Stimulated activated CD4-positive, alpha-beta T cell treated with anti-CD3 and anti-CD28 coated beads, Interleukin-2, amount 100 ng/mL, for 48 hours (primary cell): ENCODE measurements around the gene PDE6B.
"Not testable (repeated sequence)": the region's sequence is repeated elsewhere in the genome, so short reads cannot be mapped to it uniquely, and the experiment has no call there.

Experiments
- DNase-seq, 2 donors: peaks; one replicate each; pipeline ENCODE4 v3.0.0-alpha.2; 2020

The PDE6B gene

DNA sequence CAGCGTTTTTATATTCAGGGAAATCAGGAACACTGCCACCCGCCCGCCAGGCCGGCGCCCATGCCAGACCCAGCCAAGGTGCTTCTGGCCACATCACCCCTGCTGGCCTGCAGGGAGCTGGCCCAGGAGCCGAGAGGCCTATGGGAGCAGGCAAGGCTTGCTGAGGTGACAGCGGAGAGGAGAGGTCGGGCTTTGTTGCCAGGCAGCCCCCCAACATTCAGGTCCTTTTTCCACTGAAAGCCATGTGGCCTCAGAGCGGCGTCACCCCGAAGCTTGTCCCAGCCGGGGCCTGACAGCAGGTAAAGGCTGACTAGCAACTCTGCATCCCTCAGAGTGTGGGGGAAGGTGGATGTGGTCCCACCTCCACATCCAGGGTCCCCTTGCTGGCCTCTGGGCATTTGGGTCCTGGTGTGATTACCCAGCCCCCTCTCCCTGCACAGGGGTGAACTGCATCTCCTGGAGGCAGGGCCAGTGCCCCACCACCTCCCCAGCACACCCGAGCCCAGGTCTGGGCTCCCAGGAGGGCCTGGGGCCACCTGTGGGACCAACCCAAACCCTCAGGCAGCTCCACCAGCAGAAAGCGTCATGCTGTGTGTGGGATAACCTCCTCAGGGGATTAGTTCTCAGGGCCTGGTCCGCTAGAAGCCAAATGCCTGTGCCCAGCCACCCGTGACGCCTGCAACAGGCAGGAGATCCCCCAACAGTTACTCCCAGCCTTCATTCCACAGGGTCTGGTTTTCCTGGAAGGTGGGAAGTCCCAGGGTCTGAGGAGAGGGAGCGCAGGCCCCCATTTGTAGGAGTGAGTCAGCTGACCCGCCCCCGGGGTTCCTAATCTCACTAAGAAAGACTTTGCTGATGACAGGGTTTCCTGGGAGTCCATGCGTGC is at the start of gene PDE6B:
PDE6B (plus strand) TSS at position 869 of the 886 bp plus-strand sequence. CDS start 54 bp downstream, outside the sequence.
- DNase-seq, result no peak

- DNase-seq, result no peak
Observed at GRCh38 chr4:576245-576821, 49.0 kb upstream of the PDE6B start, which contains the start of gene TMEM271. Gene TMEM271 (minus strand): TSS chr4:576295. CDS start chr4:576062, 233 bp downstream.

- no peak for DNase-seq
Observed at GRCh38 chr4:576991-577498, 48.3 kb upstream of the PDE6B start.

DNA sequence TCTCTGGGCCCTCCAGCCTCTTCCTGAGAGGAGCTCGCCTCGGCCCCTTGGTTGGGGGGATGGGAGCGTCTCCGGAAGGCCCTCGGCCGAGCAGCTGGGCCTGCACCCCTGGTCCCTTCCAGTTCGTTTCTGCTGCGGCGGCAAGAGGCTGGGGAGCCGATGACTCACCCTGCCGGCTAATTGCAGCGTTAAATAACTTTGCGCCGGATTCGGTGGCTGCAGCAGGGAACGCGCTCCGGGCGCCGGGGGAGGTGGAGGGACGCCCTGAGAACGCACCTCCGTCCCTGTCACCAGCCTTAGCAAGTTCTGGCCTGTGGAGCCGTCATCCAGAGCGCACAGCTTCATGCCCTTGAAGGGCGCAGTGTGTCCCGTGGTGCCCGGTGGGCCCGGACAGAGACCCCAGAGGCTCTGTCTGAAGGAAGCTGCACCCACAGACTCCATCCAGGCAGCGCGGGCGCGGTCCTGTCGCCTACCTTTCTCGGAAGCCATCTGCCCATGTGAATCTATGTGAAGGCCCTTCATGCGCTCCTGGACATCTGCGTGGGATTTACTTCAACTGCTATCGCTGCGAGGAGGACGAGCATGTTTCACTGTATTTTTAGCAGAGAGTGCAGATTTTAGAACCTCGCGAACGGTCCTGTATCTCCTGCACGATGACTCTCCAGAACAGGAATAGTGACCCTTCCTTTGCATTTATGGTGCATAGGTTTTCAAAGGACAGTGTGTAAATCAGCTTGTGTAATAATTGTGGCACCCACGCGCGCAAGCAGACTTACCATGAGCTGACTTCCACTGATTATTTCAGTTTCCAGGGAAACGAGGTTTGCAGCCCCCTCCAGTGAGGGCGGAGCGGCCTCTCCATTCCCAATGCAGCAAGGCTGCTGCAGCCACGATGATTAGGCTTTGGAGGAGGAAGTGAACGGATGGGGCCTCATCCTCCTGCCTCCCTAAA is 47.6 kb upstream of the PDE6B start:
- DNase-seq, result no peak

GRCh38 chr4:578451-579443 is 46.6 kb upstream of the PDE6B start:
- no peak for DNase-seq

DNA sequence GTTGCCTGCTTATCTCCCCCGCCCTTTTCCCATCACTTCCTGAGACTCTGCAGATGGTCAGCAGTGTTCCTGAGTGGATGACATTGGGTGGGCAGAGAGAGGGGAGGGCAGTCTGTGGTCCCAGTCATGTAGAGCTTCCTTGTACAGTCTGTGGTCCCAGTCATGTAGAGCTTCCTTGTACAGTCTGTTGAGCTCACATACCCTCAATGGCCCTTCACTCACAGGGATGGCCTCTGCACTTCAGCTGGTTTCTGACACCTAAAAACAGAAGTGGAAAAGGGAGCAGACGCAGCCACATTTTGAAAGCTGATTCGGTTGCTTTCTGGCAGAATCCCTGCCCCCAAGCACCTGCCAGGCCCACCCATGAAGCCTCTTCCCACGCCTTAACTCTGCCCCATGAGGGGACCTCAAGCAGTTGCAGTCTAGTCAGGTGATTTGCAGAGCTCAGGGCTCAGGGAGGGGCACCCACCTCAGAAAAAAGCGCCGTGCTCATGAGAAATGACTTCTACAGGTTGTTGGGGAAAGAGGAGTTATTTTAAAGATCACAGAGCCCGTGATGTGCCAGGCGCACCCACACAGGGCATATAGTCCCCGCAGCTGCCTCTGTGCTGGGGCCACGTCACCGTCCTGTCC is 45.7 kb upstream of the PDE6B start:
- no peak for DNase-seq

DNA sequence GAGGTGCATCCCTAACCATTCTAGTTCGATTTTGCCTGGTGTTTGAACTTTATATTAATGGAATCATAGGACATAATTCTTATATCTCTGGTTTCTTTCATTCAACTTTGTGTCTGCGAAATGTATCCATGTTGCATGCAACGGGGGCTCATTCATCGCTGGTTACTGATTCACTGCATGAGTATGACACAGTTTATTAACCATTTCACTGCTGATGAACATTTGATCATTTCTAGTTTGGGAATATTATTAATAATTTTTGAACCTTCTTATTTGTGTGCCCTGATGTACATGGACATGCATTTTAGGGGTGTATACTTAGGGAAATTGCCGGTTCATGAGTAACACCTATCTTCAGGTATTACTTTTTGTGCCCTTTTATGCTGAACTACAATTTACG is 44.2 kb upstream of the PDE6B start:
- DNase-seq, result no peak

GRCh38 chr4:581753-582361 is 43.5 kb upstream of the PDE6B start:
- DNase-seq, result no peak

- DNase-seq, result no peak
Observed at GRCh38 chr4:583820-584219, 41.6 kb upstream of the PDE6B start.

DNA sequence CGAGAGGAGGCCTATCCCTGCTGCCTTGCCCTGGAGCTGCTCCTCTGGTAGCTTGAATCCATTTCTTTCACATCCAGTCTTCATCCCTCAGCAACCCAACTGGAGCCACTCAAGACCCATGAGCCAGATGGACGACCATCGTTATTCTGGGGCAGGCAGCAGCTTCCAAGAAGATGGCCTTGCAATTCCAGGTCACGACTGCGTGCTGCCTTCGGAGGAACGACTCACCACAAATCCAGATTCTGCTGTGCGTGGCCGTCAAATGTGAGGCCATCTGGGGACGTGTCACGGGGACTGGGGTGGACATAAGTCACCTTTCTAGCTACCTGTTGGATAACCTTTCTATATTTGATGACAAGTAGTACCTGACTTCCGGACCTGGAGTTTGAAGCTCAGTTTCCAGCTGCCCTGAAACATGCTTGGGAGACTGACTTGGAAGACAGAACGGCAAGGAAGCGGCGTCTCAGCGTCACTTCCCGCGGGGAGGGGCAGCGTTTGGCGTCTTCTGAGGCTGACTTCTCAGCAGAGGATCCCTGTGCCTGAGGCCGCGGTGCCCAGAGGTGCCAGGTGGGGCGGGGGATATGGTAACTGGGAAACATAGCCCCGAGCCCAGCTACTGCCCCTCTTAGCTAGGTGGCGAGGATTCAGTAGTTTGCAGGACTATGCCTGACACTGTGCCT is 37.6 kb upstream of the PDE6B start:
- DNase-seq, result no peak

DNA sequence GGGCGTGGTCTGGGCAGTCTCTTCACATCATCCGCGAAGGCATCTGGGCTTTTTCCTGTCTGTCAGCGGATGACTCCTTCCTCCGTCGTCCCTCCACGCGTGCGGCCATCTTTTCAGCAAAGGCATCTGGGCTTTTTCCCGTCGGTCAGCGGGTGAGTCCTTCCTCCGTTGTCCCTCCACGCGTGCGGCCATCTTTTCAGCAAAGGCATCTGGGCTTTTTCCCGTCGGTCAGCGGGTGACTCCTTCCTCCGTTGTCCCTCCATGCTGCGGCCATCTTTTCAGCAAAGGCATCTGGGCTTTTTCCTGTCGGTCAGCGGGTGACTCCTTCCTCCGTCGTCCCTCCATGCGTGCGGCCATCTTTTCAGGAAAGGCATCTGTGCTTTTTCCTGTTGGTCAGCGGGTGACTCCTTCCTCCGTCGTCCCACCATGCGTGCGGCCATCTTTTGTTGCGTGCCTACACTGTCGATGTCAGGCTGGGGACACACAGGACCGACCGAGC is 37.0 kb upstream of the PDE6B start:
- DNase-seq, result no peak

GRCh38 chr4:589219-589963 is 36.0 kb upstream of the PDE6B start:
- no peak for DNase-seq

- no peak for DNase-seq
Observed at GRCh38 chr4:590313-590841, 35.0 kb upstream of the PDE6B start.

DNA sequence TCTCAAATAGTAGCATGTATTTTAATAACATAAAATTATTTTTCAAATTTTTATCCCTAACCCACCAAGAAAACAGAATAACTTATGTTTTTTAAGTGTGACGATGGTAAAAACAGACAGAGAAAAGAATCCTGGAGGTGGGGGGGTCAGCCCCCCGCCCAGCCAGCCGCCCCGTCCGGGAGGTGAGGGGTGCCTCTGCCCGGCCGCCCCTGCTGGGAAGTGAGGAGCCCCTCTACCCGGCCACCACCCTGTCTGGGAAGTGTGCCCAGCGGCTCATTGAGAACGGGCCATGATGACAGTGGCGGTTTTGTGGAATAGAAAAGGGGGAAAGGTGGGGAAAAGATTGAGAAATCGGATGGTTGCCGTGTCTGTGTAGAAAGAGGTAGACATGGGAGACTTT is 33.2 kb upstream of the PDE6B start:
- DNase-seq, result not testable (repeated sequence)

DNA sequence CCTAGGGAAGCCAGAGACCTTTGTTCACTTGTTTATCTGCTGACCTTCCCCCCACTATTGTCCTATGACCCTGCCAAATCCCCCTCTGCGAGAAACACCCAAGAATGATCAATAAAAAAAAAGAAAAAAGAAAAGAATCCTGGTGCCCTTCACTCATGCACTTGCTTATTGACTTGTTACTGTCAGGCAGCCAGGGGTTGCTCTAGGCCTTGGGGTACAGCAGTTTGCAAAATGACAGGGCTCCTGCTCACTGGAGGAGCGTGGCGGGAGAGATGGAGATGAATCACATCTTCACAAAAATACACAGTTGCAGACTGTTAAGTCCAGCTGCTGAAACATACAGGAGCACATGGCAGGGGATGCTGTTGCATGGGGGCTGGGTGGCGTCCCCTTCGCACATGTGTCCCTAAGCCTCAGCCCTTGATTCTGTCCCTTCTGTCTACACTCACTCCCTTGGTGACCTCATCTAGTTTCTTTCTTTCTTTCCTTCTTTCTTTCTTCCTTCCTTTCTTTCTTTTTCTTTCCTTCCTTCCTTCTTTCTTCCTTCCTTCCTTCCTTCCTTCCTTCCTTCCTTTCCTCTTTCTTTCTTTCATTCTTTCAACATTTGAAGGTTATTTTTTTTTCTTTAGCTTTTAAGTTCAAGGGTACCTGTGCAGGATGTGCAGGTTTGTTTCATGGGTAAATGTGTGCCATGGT is 32.4 kb upstream of the PDE6B start:
- no peak for DNase-seq

- no peak for DNase-seq
Observed at GRCh38 chr4:598925-599324, 26.4 kb upstream of the PDE6B start.

GRCh38 chr4:600166-600565 is 25.2 kb upstream of the PDE6B start:
- DNase-seq, result no peak

- peak; percentile 24 to 59 for DNase-seq
Observed at GRCh38 chr4:600850-601515, 24.4 kb upstream of the PDE6B start.
